A549 (cell line): Measurements from ENCODE around the gene IGSF3. TPM values are rescaled to one million over a fixed set of nuclear protein-coding genes. Genes with fewer than 3 reads are reported as not detected.

Source experiments
- ATAC-seq, 2 experiments: fragments of 200-7000 bp in 1 of 2; fragments of >200 bp in 1 of 2; cut with Nextera tagmentation in 1 of 2; cut with Tn5 transposase in 1 of 2; 3 replicates each; pipeline versions ENCODE4 v1.8.0 to v1.9.1; 2018 to 2020; ENCODE audit warnings: mild to moderate bottlenecking in 1 of 2, moderate library complexity in 1 of 2
- CTCF ChIA-PET: fragments of 300-600 bp; sonication (Branson Sonifier 250); formaldehyde crosslinking; extraction: SDS; loops from one replicate; lab custom pipeline; 2021; ENCODE audit warnings: antibody characterized with exemption, inconsistent platforms; lab: Yijun Ruan, JAX
- POLR2A ChIA-PET: fragments of 350-600 bp; formaldehyde crosslinking; extraction: SDS; loops from one replicate; lab custom pipeline; 2021; ENCODE audit warnings: antibody characterized with exemption, inconsistent platforms; lab: Yijun Ruan, JAX
- DNase-seq, 2 experiments: peaks; one replicate each; pipeline versions ENCODE4 v3.0.0 to v3.0.0-alpha.2; 2011 to 2016; ENCODE audit warnings: low read depth in 1 of 2, low spot score in 1 of 2
- FAIRE-seq: peaks from 2 replicates; lab custom pipeline; 2011; peaks lifted over from hg19 to GRCh38; lab: Jason Lieb, UNC
- H3K27ac ChIP-seq, 2 experiments: fragments of >200 bp; sonication (Bioruptor Twin); formaldehyde crosslinking; 3 replicates each; pipeline ENCODE4 v1.5.1; 2016 to 2017
- H3K4me1 ChIP-seq: fragments of >200 bp; sonication (Bioruptor Twin); formaldehyde crosslinking; 3 replicates; pipeline ENCODE4 v1.6.1; 2016
- H3K4me2 ChIP-seq: fragments of >200 bp; sonication (Bioruptor Twin); formaldehyde crosslinking; 3 replicates; pipeline ENCODE4 v1.6.1; 2016
- H3K4me3 ChIP-seq: fragments of >200 bp; sonication (Bioruptor Twin); formaldehyde crosslinking; 3 replicates; pipeline ENCODE4 v1.5.1; 2016
- H3K9me3 ChIP-seq: fragments of >200 bp; sonication (Bioruptor Twin); formaldehyde crosslinking; 3 replicates; pipeline ENCODE4 v1.6.1; 2016
- CTCF ChIP-seq: fragments of >200 bp; sonication (Bioruptor Twin); formaldehyde crosslinking; IDR thresholded peaks from 3 replicates; pipeline ENCODE4 v1.5.1; 2016
- E2F6 ChIP-seq: IDR thresholded peaks from 2 replicates; pipeline ENCODE4 v1.6.1; 2012; ENCODE audit warnings: low read depth, borderline replicate concordance
- EHMT2 ChIP-seq: fragments of 200-600 bp; sonication (generic); IDR thresholded peaks from 2 replicates; pipeline ENCODE4 v1.6.1; 2016; ENCODE audit warnings: antibody characterized with exemption, low read depth, mild to moderate bottlenecking, moderate library complexity
- ELK1 ChIP-seq: fragments of 150-350 bp; IDR thresholded peaks from 2 replicates; pipeline ENCODE4 v1.6.1; 2014; ENCODE audit warnings: low read depth, mild to moderate bottlenecking, low read length
- EP300 ChIP-seq, 2 experiments: fragments of >200 bp; sonication (Bioruptor Twin); formaldehyde crosslinking; IDR thresholded peaks; 2 replicates in 1 of 2; 3 replicates in 1 of 2; pipeline ENCODE4 v1.6.1; 2016 to 2017
- ESRRA ChIP-seq: fragments of 150-350 bp; IDR thresholded peaks from 2 replicates; pipeline ENCODE4 v1.6.1; 2014; ENCODE audit warnings: mild to moderate bottlenecking, low read length, borderline replicate concordance
- FOSB ChIP-seq: fragments of 250-450 bp; sonication (Bioruptor Pico); IDR thresholded peaks from 2 replicates; pipeline ENCODE4 v1.5.0; 2020; ENCODE audit warnings: mild to moderate bottlenecking, moderate library complexity
- FOXS1 ChIP-seq: fragments of 250-450 bp; sonication (Bioruptor Pico); IDR thresholded peaks from 2 replicates; pipeline ENCODE4 v1.5.0; 2020; ENCODE audit warnings: mild to moderate bottlenecking, moderate library complexity
- HES2 ChIP-seq: fragments of >200 bp; sonication (Bioruptor Twin); formaldehyde crosslinking; IDR thresholded peaks from 2 replicates; pipeline ENCODE4 v1.6.1; 2016
- HEYL ChIP-seq: fragments of 250-450 bp; sonication (Bioruptor Pico); IDR thresholded peaks from 2 replicates; pipeline ENCODE4 v1.8.0; 2021; ENCODE audit warnings: mild to moderate bottlenecking, moderate library complexity
- HMGXB4 ChIP-seq: fragments of 250-450 bp; sonication (Bioruptor Pico); IDR thresholded peaks from 2 replicates; pipeline ENCODE4 v1.5.0; 2021; ENCODE audit warnings: mild to moderate bottlenecking, moderate library complexity, borderline replicate concordance
- JUN ChIP-seq, 2 experiments: fragments of >200 bp; sonication (Bioruptor Twin); formaldehyde crosslinking; IDR thresholded peaks; 2 replicates in 1 of 2; 3 replicates in 1 of 2; pipeline ENCODE4 v1.6.1; 2016 to 2017
- KDM5A ChIP-seq: fragments of 200-600 bp; sonication (generic); IDR thresholded peaks from 2 replicates; pipeline ENCODE4 v1.6.1; 2016; ENCODE audit warnings: antibody characterized with exemption, mild to moderate bottlenecking
- NPAS2 ChIP-seq: fragments of 250-450 bp; sonication (Bioruptor Pico); IDR thresholded peaks from 2 replicates; pipeline ENCODE4 v1.8.0; 2022; ENCODE audit warnings: mild to moderate bottlenecking, moderate library complexity, borderline replicate concordance
- POLR2A ChIP-seq: IDR thresholded peaks from 2 replicates; pipeline ENCODE4 v1.6.1; 2012; ENCODE audit warnings: mild to moderate bottlenecking, low read length
- RAD21 ChIP-seq, 2 experiments: fragments of >200 bp in 1 of 2; sonication (Bioruptor Twin) in 1 of 2; formaldehyde crosslinking in 1 of 2; IDR thresholded peaks in 1 of 2; conservative IDR thresholded peaks in 1 of 2; 2 replicates in 1 of 2; 3 replicates in 1 of 2; pipeline ENCODE4 v1.6.1; 2012 to 2018; ENCODE audit warnings: inconsistent platforms in 1 of 2
- RCOR1 ChIP-seq: fragments of 150-350 bp; IDR thresholded peaks from 2 replicates; pipeline ENCODE4 v1.6.1; 2014; ENCODE audit warnings: antibody characterized with exemption, low read length, low read depth
- REST ChIP-seq: fragments of 200-600 bp; sonication (generic); IDR thresholded peaks from 2 replicates; pipeline ENCODE4 v1.6.1; 2016; ENCODE audit warnings: antibody characterized with exemption, mild to moderate bottlenecking, moderate library complexity
- USF2 ChIP-seq: fragments of 450-650 bp; IDR thresholded peaks from 2 replicates; pipeline ENCODE4 v1.6.1; 2014; ENCODE audit warnings: antibody characterized with exemption
- WGBS: methylation state at CpG from one replicate; pipeline ENCODE4 v1.1.6; 2017; ENCODE audit errors: missing lambda C conversion rate; 5-methylcytosine and 5-hydroxymethylcytosine counted together
- polyA plus RNA-seq, 4 experiments: library from polyadenylated mRNA; depleted of rRNA in 3 of 4; stranded (reverse); fragments of >200 nt; fragmentation: RNase III in 1 of 4; extraction: RNeasy Plus Mini Kit Qiagen cat#74134 plus additional on column Dnase treatment in 1 of 4; gene quantifications; 2 replicates in 3 of 4; 3 replicates in 1 of 4; pipeline ENCODE4 v1.2.3, GENCODE V29; 2011 to 2017

The IGSF3 gene
- polyA plus RNA-seq, 2 of the 4 experiments (the other 2 are of a cell fraction) = 18.5 to 21.9 TPM

GRCh38 chr1:116680752-116681151, 13.2 kb upstream of the IGSF3 start:
- Histone ChIP-seq H3K9me3 (0 out of 3 replicates have a peak, but pooled peaks cover 3% of the 10 kb centered on the region), H3K4me3 (no peak overlapping the region), H3K4me2 (no peak overlapping the region), H3K27ac (no peak overlapping the region), H3K4me1 (no peaks in the 10 kb centered on the region)
- ChIA-PET POLR2A (no interaction called here), CTCF (no interaction called here)
- no peak for ATAC-seq
- 78% methylated on average over 4 of the region's 4 CpGs for whole genome bisulfite sequencing
- no peak for TF ChIP-seq ESRRA
- no peak for TF ChIP-seq USF2
- TF ChIP-seq FOSB (CRISPR knock-in tag) = no peak
- FAIRE-seq = no peak
- no peak for DNase-seq

GRCh38 chr1:116679828-116680628, 12.5 kb upstream of the IGSF3 start:
- FAIRE-seq (no peak), ATAC-seq (no peak), DNase-seq (no peak)
- H3K9me3 ChIP-seq = 0 out of 3 replicates have a peak, but pooled peaks cover 3% of the 10 kb centered on the region
- ChIA-PET CTCF (interaction anchor here (0.8 to 2.2 kb wide), 2 partner anchors 16 to 105 kb away, joined by 3 to 6 read pairs; no protein-coding TSS in a partner anchor), POLR2A (no interaction called here)
- 54% methylated on average over 4 of the region's 4 CpGs for WGBS
- no peak for TF ChIP-seq HMGXB4 (CRISPR knock-in tag)
- TF ChIP-seq ELK1 = no peak
- no peak for TF ChIP-seq RAD21 (conservative IDR thresholded peaks at IDR 0.05 in 1 of 2, IDR thresholded peaks at IDR 0.05 in 1 of 2)
- H3K4me3 ChIP-seq = no peak overlapping the region
- no peak overlapping the region for H3K27ac ChIP-seq
- H3K4me1 ChIP-seq = no peaks in the 10 kb centered on the region
- H3K4me2 ChIP-seq = no peak overlapping the region

GRCh38 chr1:116679091-116679827, 11.7 kb upstream of the IGSF3 start:
- Histone ChIP-seq H3K4me1 (no peaks in the 10 kb centered on the region), H3K9me3 (0 out of 3 replicates have a peak, but pooled peaks cover 3% of the 10 kb centered on the region), H3K27ac (no peak overlapping the region), H3K4me3 (no peak overlapping the region), H3K4me2 (no peak overlapping the region)
- WGBS = 63% methylated on average over 7 of the region's 7 CpGs
- DNase-seq (no peak), FAIRE-seq (no peak), ATAC-seq (no peak)
- POLR2A ChIA-PET = no interaction called here
- CTCF ChIA-PET = interaction anchor here (0.8 to 2.2 kb wide), 2 partner anchors 17 to 105 kb away, joined by 3 to 6 read pairs; no protein-coding TSS in a partner anchor
- TF ChIP-seq JUN (IDR thresholded peaks at IDR 0.05) (no peak), FOXS1 (CRISPR knock-in tag) (no peak), POLR2A (no peak), RAD21 (conservative IDR thresholded peaks at IDR 0.05 in 1 of 2, IDR thresholded peaks at IDR 0.05 in 1 of 2) (no peak), ESRRA (no peak), KDM5A (no peak), HES2 (no peak), HEYL (CRISPR knock-in tag) (no peak), RCOR1 (no peak), EHMT2 (no peak), NPAS2 (CRISPR knock-in tag) (no peak), E2F6 (no peak), REST (no peak), EP300 (IDR thresholded peaks at IDR 0.05) (no peak), CTCF (no peak)
